Activated T-helper 9 cell treated with anti-CD3 and anti-CD28 coated beads, Interleukin-2, amount 50 U/mL, for 16 hours (primary cell): ENCODE results near the gene ZNF619.

Source experiments
- DNase-seq: peaks from one replicate; pipeline ENCODE4 v3.0.0-alpha.2; 2020; ENCODE audit warnings: low read depth

The ZNF619 gene

DNA sequence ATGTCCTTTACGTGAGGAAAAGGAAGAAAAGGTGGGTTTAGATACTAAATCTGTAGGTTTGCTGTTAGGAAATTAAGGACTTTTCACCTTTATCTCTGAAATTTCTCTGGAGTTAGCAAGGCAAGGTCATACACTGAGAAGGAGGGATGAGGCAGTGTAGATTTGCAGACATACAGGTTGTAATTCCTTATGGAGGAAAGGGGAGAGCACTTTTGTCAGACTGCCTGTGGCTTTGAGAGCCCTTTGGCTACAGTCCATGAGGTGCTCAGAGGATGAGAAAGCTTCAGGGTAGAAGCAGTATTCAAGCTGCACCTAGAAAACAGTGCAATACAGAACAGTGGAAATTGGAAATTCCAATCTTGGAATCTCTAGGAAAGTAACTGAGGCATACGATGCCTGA lies 11.5 kb upstream of the ZNF619 start:
- DNase-seq, result no peak

GRCh38 chr3:40468018-40468417 lies 8.9 kb upstream of the ZNF619 start:
- DNase-seq, result no peak

DNA sequence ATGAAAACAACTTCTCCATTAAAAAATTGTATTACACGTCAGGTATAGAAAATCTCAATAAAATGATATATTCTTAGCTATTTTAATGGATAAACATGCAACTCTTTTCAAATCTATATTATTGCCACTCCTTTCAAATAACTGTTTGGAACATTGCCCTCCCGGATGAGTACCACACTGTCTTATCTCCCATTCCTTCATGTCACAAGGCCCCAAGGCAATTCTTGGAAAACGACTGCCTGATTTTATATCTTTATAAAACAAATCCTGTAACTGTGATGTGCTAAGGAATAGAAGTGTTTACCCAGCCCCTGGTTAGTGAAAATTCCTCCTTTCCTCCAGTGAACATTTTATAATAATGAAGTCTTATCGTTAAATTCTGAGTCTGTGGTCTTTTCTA lies 6.2 kb upstream of the ZNF619 start:
- no peak for DNase-seq

- no peak for DNase-seq
These were observed 744 bp downstream of the ZNF619 start for GRCh38 chr3:40477666-40478065.

- DNase-seq, result no peak
These were observed 10.2 kb downstream of the ZNF619 start for GRCh38 chr3:40487172-40487571.

GRCh38 chr3:40490916-40491315 lies 14.0 kb downstream of the ZNF619 start:
- no peak for DNase-seq

- DNase-seq, result no peak
These were observed 17.8 kb downstream of the ZNF619 start for GRCh38 chr3:40494698-40495097.

- no peak for DNase-seq
These were observed 20.4 kb downstream of the ZNF619 start for GRCh38 chr3:40497288-40497687.

- no peak for DNase-seq
These were observed 23.0 kb downstream of the ZNF619 start for GRCh38 chr3:40499952-40500351.

- no peak for DNase-seq
These were observed 25.1 kb downstream of the ZNF619 start for GRCh38 chr3:40502034-40502433.

DNA sequence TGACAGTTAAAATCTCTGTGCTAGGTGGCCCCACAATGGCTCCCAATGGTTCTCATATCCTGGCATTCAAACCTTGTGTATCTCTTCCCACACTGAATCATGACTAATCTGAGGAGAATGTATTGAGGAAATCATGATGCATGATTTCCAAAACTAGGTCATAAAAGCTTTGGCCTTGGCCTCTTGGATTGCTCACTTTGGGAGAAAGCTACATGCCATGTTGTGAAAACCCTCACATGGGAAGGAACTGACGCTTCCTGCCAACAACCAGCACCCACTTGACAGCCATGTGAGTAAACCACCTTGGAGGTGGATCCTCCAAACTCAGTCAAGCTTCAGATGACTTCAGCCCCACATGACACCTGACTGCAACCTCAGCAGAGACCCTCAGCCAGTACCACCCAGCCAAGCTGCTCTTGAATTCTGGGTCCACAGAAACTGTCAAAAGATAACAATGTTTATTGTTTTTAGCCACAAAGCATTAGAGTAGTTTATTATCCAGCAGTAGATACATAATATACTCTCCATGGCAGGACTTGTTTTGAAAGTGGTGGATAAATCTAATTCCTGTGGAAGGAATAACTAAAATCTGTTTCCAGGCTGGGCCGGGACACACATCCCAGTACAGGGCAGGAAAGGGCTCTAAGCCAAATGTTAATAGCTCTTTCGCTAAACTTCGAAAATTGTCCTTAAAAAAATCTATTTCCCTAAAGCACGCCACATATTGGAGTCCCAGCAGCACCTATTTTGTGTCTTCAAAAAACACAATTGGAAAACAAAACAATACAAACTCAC lies 27.9 kb downstream of the ZNF619 start:
- DNase-seq, result no peak

GRCh38 chr3:40505599-40506462 lies 28.9 kb downstream of the ZNF619 start, which contains the start of gene ZNF620:
Gene ZNF620, plus strand, starts transcription at chr3:40506039. Its CDS starts 314 bp downstream, at chr3:40506353.
- peak; percentile 30 for DNase-seq

- no peak for DNase-seq
These were observed 34.3 kb downstream of the ZNF619 start for GRCh38 chr3:40511031-40511718.

DNA sequence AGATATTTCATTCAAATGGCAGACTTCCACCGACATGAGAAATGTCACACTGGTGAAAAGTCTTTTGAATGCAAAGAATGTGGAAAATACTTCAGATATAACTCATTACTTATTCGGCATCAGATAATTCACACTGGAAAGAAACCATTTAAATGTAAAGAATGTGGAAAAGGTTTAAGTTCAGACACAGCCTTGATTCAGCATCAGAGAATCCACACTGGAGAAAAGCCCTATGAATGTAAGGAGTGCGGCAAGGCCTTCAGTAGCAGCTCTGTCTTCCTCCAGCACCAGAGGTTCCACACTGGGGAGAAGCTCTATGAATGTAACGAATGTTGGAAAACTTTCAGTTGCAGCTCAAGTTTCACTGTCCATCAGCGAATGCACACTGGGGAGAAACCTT lies 39.3 kb downstream of the ZNF619 start:
- DNase-seq, result no peak

GRCh38 chr3:40518067-40518466 lies 41.1 kb downstream of the ZNF619 start:
- DNase-seq, result no peak

DNA sequence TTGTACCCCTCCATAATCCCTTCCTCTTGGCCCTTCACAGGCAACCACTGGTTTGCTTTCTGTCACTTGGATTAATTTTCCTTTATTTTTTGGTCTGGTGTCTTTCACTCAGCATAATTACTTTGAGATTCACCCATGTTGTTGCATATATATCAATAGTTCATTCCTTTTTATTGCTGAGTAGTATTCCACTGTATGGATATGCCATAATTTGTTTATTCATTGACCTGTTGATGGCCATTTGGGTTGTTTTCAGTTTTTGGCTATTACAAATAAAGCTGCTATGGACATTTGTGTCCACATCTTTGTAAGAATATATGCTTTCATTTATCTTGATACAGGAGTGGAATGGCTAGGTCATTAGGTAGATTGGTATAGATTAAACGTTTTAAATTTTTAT lies 41.9 kb downstream of the ZNF619 start:
- no peak for DNase-seq

- no peak for DNase-seq
These were observed 44.3 kb downstream of the ZNF619 start for GRCh38 chr3:40521254-40521653.

GRCh38 chr3:40523781-40524180 lies 46.9 kb downstream of the ZNF619 start:
- DNase-seq, result no peak

- no peak for DNase-seq
These were observed 47.3 kb downstream of the ZNF619 start for GRCh38 chr3:40524222-40524567.

GRCh38 chr3:40524568-40525285 lies 47.8 kb downstream of the ZNF619 start, which contains the start of gene ZNF621:
Gene ZNF621, plus strand, starts transcription at chr3:40524960. Its CDS starts 881 bp downstream, at chr3:40525841.
- peak; percentile 76 for DNase-seq

DNA sequence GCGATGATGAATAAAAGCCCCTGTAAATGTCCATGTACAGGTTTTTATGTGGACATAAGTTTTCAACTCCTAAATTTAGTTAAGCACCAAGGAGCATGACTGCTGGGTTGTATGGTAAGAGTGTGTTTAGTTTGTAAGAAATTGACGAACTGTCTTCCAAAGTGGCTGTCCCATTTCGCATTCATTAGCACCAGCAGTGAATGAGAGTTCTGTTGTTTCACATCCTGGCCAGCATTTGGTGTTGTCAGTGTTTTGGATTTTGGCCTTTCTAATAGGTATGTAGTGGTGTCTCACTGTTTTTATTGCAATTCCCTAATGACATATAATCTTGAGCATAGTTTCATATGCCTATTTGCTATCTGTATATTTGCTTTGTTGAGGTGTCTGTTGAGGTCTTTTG lies 51.5 kb downstream of the ZNF619 start:
- DNase-seq, result no peak

GRCh38 chr3:40532252-40532651 lies 55.3 kb downstream of the ZNF619 start:
- no peak for DNase-seq
